ENCODE data around the gene BORCS6.

Gene BORCS6

GRCh38 chr17:8212312-8213180 lies 22.6 kb upstream of the BORCS6 start:
- DNase-seq = no peak

DNA sequence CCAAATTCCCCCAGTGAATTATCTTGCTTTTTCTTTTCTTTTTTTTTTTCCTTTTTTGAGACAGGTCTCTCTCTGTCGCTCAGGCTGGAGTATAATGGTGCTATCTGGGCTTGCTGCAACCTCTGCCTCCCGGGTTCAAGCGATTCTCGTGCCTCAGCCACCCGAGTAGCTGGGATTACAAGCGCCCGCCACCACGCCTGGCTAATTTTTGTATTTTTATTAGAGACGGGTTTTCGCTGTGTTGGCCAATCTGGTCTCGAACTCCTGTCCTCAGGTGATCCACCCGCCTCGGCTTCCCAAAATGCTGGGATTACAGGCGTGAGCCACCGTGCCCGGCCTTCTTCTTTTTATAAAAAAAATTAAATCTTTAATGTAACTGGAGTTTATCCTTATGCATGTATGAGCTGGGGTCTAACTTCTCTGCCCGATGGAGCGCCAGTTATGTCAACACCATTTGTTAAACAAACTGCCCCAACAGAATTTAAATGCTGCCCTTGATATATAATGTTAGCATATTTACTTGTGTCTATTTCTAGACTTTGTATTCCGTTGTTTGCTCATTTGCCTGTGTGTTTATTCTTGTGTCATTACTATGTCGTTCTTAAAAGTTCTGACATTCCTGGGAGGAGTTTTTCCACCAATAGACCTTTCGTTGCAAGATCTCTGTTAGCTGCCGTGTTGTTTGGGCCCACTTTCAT lies 20.9 kb upstream of the BORCS6 start:
- no peak for DNase-seq

DNA sequence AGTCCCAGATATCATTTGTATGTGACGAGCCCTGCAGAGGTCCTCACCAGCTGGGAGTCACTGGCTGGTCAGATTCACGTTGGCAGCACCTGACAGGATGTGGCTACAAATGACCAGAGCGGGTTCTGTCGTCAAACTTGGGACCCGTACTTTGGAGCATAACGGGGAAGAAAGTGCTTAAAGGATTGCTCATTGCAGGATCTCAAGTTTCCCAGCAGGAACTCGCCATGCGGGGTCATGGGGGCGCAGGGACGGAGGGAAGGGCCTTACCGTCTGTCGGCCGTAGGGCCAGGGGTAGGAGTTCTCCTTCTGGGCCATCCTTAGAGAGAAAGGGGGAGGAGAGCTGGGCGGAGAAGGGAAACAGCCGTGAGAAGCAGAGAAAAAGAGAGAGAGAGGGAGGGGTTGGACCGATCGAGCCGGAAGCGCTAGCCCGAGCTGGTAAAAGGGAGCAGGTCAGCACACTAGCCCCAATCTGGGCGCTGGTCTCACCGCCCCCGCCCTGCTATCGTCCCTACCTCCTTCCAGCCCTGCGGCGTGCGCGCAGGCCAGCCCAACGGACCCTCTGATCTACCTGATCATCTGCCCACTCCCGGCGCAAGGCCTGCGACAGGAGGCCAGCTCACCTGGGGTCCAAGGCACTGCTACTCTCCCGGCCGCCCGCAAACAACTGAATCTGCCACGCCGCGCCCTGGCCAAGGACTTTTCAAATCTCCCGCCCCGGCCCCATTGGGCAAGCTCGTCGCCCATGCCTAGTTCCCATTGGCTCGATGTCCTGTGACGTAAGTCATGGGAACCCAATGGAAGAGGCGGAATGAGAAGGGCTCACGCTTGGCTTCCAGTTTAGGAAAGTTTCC lies 20.2 kb upstream of the BORCS6 start, which contains the start of gene AURKB:
TSS of gene AURKB (minus strand) at position 669 of the 854 bp plus-strand sequence. CDS start at position 318, 351 bp downstream.
- DNase-seq = peak; percentile 87

GRCh38 chr17:8206536-8206935 lies 16.6 kb upstream of the BORCS6 start:
- DNase-seq = no peak

GRCh38 chr17:8204761-8205555 lies 15.0 kb upstream of the BORCS6 start:
- no peak for DNase-seq

DNA sequence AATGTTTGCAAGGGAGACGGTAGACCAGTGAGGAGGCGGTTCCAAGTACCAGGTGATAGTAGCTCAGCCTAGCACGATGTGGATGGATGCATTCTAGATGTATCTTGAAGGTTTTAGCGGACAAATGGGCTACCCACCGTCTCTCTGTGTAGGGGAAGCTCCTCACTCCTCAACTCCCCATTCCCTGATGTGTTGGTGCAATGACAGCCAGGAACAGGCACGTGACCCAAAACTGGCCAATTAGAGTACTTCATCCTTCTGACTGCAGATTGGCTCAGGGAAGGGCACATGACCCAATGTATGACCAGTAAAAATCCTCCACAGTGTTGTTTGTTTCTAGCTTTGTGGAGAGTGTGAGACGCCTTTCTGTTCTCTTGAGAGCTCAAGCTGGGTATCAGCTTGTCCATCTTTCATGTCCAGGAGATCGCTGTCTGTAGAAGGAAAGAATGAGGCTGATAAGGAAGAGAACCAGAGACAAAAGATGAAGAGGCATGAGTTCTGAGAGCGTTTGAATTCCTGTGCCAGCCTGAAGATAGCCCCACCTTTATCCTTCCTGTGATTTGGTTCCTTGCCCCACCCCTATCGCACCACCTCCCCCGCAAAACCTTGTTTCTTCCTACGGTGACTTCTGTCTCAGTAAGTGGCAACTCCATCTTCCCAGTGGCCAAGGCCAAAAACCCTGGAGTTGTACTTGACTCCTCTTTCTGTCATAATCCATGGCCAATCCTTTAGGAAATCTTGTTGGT lies 2.3 kb upstream of the BORCS6 start:
- DNase-seq = peak; percentile 65

- no peak for DNase-seq
Observed at GRCh38 chr17:8190506-8190905, 526 bp upstream of the BORCS6 start.

DNA sequence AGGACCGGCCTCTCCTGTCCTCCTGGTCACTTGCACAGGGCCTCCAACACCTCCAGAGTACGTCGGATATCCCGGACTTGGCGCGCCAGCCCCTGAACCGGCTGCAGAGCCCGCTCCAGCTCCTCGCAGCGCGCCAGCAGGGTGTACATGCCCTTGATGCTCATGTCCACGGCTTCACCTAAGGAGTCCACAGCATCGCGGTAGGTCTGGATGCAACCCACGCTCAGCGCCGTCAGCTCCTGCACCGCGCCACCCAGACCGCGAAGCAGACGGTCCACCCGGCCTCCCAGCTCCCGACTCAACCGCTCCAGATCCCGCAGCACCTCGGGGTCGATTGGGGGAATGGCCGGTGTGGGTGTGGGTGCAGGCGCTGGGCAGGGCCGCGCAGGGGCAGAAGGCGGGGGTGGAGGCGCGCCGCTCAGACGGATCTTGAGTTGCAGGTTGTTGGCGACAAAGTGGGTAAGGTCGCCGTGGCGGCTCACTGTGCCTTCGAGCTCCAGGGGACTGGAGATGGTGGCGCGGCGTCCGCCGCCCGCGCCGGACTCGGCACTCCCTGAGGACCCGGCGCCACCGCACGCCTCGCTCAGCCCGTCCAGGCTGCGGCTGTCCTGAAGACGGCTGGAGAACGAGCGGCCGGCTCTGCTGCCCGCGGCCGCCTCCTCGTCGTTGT lies 804 bp downstream of the BORCS6 start:
- DNase-seq = no peak

DNA sequence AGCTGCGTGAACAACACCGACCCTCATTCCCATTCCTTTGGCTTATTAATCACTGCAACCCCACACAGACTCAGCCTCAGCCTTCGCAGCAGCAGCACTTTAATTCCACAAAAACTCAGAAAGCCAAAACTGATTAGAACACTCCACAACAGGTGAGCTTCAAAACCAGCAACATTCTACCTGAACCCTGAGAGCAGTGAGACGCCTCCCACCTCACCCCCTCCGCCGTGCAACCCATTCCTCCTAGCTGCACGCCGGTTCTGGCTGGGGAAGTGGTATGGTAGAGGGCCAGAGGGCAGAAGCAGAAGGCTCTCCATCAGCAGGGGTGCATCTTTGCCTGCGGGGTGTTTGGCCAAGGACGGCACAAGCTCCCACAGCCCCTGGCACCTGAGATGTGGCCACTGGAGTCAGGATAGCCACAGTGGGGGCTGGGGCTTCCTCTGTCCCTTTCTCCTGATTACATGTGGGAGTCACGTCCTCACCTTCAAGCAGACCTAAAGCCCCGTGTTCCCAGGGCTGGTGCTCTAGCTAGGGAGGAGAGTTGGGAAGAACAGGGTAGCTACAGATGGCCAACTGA lies 1.6 kb downstream of the BORCS6 start:
- DNase-seq = peak; percentile 30

DNA sequence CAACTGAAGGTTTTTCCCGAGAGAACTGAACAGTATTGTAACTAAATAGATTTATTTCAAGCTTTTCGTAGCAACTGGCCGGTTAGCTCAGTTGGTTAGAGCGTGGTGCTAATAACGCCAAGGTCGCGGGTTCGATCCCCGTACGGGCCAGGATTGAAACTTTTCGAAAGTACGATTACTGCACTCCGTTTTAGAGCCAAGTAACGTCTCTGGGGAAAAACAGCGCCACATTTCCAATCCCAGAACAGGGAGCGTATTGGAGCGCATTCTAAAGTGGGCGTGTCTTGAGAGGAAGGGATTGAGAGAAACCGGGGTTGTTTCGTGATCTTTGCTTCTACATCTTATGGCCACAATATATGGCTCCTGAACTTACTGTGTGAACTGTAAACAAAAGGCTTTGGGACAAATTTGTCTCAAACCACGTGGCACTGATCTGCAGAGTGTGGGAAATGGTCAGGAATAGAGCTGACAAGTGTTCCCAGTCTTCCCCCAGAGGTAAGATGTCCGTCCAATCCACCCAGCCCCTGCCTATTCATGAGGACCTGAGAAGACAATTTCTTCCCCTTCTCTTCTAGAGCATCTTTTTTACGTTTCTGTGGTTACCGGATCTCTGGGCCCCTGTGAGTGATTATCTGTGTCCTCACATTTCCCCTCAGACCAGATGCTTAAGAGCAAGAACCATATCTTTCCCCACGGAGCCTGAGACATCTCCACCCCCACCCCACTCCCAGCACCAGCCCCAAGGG lies 2.3 kb downstream of the BORCS6 start:
- peak; percentile 86 for DNase-seq

- DNase-seq = peak; percentile 94
Observed at GRCh38 chr17:8186787-8187516, 3.0 kb downstream of the BORCS6 start.

- DNase-seq = peak; percentile 94
Observed at GRCh38 chr17:8186446-8186786, 3.6 kb downstream of the BORCS6 start.

GRCh38 chr17:8185582-8186445 lies 4.2 kb downstream of the BORCS6 start:
- DNase-seq = peak; percentile 93

GRCh38 chr17:8176998-8177731 lies 12.8 kb downstream of the BORCS6 start:
- DNase-seq = peak; percentile 15

GRCh38 chr17:8176197-8176940 lies 13.6 kb downstream of the BORCS6 start, which contains the start of gene TMEM107:
Gene TMEM107, minus strand, starts transcription at chr17:8176380. Its CDS starts 94 bp downstream, at chr17:8176286.
- peak; percentile 93 for DNase-seq

DNA sequence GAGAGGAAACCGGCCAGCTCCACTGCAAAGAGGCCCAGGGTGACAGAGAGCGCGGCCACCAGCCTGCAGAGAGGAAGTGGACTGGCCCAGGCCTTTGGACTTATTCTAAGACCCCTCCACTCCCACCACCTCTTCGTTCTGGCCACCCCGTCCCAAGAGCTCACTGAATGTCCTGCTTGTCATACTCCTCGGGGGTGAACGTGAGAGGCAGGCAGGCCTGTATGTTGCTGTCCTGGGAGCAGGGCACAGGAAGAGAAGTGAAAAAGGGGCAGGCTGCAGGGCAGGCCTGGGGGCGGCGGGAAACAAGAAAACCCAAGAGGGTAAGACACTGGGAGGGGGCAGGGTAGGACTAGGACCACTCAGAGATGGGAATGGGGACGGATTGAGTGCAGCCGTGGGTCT lies 14.2 kb downstream of the BORCS6 start:
- no peak for DNase-seq
